Upper lobe of left lung (tissue), 6 donors: Measurements from ENCODE around the gene PCBD1. TPM values are rescaled to one million over a fixed set of nuclear protein-coding genes. Genes with fewer than 3 reads are reported as not detected.
A peak's percentile ranks its signal among the peaks of the same experiment; 100 is the strongest.

Experiments
- ATAC-seq, 2 donors: fragments of 200-7000 bp; cut with Tn5 transposase; one replicate each; pipeline ENCODE4 v1.9.1; 2022; ENCODE audit warnings: mild to moderate bottlenecking in 2 of 2, moderate library complexity in 2 of 2; ENCODE audit not compliant: low FRiP score in 2 of 2
- DNase-seq, 2 donors: peaks; one replicate each; pipeline ENCODE4 v3.0.0-alpha.2; 2019 to 2020
- H3K27ac ChIP-seq, 4 donors: fragments of 200-600 bp; sonication (generic); one replicate each; pipeline ENCODE4 v1.5.1; 2016 to 2019
- H3K27me3 ChIP-seq, 4 donors: fragments of 200-600 bp; sonication (generic); one replicate each; pipeline ENCODE4 v1.5.1; 2017 to 2019
- H3K36me3 ChIP-seq, 4 donors: fragments of 200-600 bp; sonication (generic); one replicate each; pipeline ENCODE4 v1.5.1; 2016 to 2019
- H3K4me1 ChIP-seq, 4 donors: fragments of 200-600 bp; sonication (generic); one replicate each; pipeline ENCODE4 v1.5.1; 2018 to 2019
- H3K4me3 ChIP-seq, 4 donors: fragments of 200-600 bp; sonication (generic); one replicate each; pipeline ENCODE4 v1.5.1; 2017 to 2019; ENCODE audit warnings: mild to moderate bottlenecking in 2 of 4, moderate library complexity in 1 of 4
- H3K9me3 ChIP-seq, 4 donors: fragments of 200-600 bp; sonication (generic); one replicate each; pipeline ENCODE4 v1.5.1; 2018 to 2019
- EP300 ChIP-seq, 4 donors: sonication (generic); formaldehyde crosslinking; IDR thresholded peaks; one replicate each; pipeline ENCODE4 v1.5.1; 2017; ENCODE audit warnings: antibody characterized with exemption in 4 of 4, control low read depth in 2 of 4
- POLR2A ChIP-seq, 4 donors: fragments of 450-650 bp; IDR thresholded peaks; one replicate each; pipeline ENCODE4 v1.5.1; 2016 to 2017; ENCODE audit warnings: antibody characterized with exemption in 4 of 4, mild to moderate bottlenecking in 2 of 4
- POLR2AphosphoS5 ChIP-seq, 2 donors: sonication (generic); formaldehyde crosslinking; IDR thresholded peaks; one replicate each; pipeline ENCODE4 v1.5.1; 2017; ENCODE audit warnings: antibody characterized with exemption in 2 of 2
- WGBS, 2 donors: methylation state at CpG; one replicate each; pipeline ENCODE4 v1.1.5; 2017 to 2018; 5-methylcytosine and 5-hydroxymethylcytosine counted together
- total RNA-seq, 6 donors: library from RNA; depleted of rRNA in 4 of 6; stranded (reverse); fragments of >200 nt in 4 of 6; gene quantifications; one replicate each; pipeline versions ENCODE4 v1.1.0 to v1.2.1, GENCODE V29; 2016 to 2021
- TF ChIP-seq, protein P1 (sequence below), 6 experiments: fragments of 450-650 bp in 4 of 6; fragments of 200-600 bp in 2 of 6; sonication (generic) in 2 of 6; IDR thresholded peaks; one replicate each; pipeline ENCODE4 v1.5.1; 2016 to 2019; ENCODE audit warnings: antibody characterized with exemption in 6 of 6
- donor health status: DM: no; HTN: no; CAD: no; lungs with moderate emphysema.
- donor health status: DM: no; HTN: yes; CAD: no; lungs with severe emphysema.

The PCBD1 gene
- total RNA-seq, 6 donors from 2014 or later: 40.9 to 99.1 (median 71.9) TPM

DNA sequence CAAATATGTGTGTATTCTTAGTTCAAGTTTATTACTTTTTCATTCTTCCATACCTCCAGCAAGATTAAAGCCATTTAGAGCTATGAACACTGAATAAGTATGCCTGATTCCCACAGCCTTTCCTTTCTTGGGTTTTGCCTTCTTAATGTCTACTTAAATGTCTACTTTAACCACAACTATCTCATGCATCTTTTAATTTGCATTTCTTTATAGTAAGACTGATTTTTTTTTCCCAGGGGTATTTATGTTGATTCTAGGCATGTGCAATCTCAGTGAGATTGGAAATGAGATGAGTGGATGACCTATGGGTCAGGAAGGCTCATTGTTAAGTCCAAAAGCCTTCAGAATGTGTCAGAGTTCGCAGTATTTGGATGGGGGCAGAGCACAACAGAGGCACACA is 3.6 kb downstream of the PCBD1 start:
- H3K36me3 ChIP-seq: peaks cover 7 to 40% (median 11%) of the 10 kb centered on the region in 4 donors
- H3K9me3 ChIP-seq: no peaks in the 10 kb centered on the region
- TF ChIP-seq POLR2AphosphoS5 (IDR thresholded peaks at IDR 0.05) (no peak), EP300 (IDR thresholded peaks at IDR 0.05) (no peak), POLR2A (IDR thresholded peaks at IDR 0.05) (no peak)
- TF ChIP-seq, protein P1, sequence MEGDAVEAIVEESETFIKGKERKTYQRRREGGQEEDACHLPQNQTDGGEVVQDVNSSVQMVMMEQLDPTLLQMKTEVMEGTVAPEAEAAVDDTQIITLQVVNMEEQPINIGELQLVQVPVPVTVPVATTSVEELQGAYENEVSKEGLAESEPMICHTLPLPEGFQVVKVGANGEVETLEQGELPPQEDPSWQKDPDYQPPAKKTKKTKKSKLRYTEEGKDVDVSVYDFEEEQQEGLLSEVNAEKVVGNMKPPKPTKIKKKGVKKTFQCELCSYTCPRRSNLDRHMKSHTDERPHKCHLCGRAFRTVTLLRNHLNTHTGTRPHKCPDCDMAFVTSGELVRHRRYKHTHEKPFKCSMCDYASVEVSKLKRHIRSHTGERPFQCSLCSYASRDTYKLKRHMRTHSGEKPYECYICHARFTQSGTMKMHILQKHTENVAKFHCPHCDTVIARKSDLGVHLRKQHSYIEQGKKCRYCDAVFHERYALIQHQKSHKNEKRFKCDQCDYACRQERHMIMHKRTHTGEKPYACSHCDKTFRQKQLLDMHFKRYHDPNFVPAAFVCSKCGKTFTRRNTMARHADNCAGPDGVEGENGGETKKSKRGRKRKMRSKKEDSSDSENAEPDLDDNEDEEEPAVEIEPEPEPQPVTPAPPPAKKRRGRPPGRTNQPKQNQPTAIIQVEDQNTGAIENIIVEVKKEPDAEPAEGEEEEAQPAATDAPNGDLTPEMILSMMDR (IDR thresholded peaks at IDR 0.05): no peak
- ATAC-seq: no peak
- WGBS, 2 donors: 93 to 100% methylated on average over 1 of the region's 1 CpG
- DNase-seq: no peak
- H3K27ac ChIP-seq: no peak overlapping the region
- H3K4me1 ChIP-seq: peaks cover 20 to 39% (median 27%) of the 10 kb centered on the region in 4 donors
- H3K27me3 ChIP-seq: no peaks in the 10 kb centered on the region
- no peak overlapping the region for H3K4me3 ChIP-seq

DNA sequence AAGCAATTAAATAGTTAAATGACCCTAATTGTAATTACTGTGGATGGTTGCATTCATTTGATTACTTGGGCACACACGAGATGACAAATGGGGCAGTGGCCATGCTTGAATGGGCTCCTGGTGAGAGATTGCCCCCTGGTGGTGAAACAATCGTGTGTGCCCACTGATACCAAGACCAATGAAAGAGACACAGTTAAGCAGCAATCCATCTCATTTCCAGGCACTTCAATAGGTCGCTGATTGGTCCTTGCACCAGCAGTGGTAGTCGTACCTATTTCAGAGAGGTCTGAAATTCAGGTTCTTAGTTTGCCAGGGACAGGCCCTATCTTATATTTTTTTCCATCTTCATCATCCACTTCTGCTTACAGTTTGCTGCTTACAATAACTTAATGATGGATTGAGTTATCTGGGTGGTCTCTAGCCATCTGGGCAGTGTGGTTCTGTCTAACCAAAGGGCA is 8.3 kb downstream of the PCBD1 start:
- no peaks in the 10 kb centered on the region for H3K27me3 ChIP-seq
- H3K9me3 ChIP-seq: no peaks in the 10 kb centered on the region
- H3K4me1 ChIP-seq: no peaks in the 10 kb centered on the region
- H3K27ac ChIP-seq: no peak overlapping the region
- peak in 1 of 2 donors; percentile 80 for DNase-seq
- no peak overlapping the region for H3K4me3 ChIP-seq
- peak; percentile 83 to 84 for ATAC-seq
- peaks cover 7 to 69% (median 26%) of the 10 kb centered on the region in 4 donors for H3K36me3 ChIP-seq
- WGBS, 2 donors: 1 to 6% methylated on average over 4 of the region's 4 CpGs
- no peak for TF ChIP-seq EP300 (IDR thresholded peaks at IDR 0.05)
- TF ChIP-seq, protein P1 (IDR thresholded peaks at IDR 0.05): peak; percentile 70 to 91 (median 88)

GRCh38 chr10:70879207-70879606 is 9.2 kb downstream of the PCBD1 start:
- peaks cover 7 to 67% (median 25%) of the 10 kb centered on the region in 4 donors for H3K36me3 ChIP-seq
- no peak for DNase-seq
- no peak for ATAC-seq
- no peaks in the 10 kb centered on the region for H3K4me1 ChIP-seq
- H3K9me3 ChIP-seq: no peaks in the 10 kb centered on the region
- no peak overlapping the region for H3K27ac ChIP-seq
- H3K4me3 ChIP-seq: no peak overlapping the region
- no peak for TF ChIP-seq POLR2A (IDR thresholded peaks at IDR 0.05)
- no peak for TF ChIP-seq POLR2AphosphoS5 (IDR thresholded peaks at IDR 0.05)
- TF ChIP-seq, protein P1 (IDR thresholded peaks at IDR 0.05): no peak
- no peak for TF ChIP-seq EP300 (IDR thresholded peaks at IDR 0.05)
- 64% methylated on average over 1 of the region's 1 CpG; no CpG with 5 or more reads in 1 of the 2 donors for WGBS, 2 donors
- H3K27me3 ChIP-seq: no peaks in the 10 kb centered on the region

DNA sequence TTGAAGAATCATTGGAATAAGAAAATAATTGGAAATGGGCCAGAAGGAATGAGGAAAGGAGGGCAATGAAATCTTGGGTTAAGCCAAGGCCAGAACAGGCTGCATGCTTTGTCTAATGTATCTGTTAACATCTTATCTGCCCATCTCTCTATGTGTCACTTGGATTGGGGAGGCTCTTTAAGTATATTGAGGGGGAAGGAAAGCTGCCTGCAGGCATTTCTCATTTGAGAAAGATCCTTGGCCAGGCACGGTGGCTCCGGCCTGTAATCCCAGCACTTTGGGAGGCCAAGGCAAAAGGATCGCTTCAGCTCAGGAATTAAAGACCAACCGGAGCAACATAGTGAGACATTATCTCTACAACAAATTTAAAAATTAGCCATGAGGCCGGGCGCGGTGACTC is 14.3 kb downstream of the PCBD1 start:
- ATAC-seq (no peak), DNase-seq (no peak)
- Histone ChIP-seq H3K36me3 (peaks cover 0 to 84% (median 34%) of the 10 kb centered on the region in 4 donors), H3K4me1 (no peaks in the 10 kb centered on the region), H3K4me3 (no peak overlapping the region), H3K27me3 (no peaks in the 10 kb centered on the region), H3K9me3 (no peaks in the 10 kb centered on the region), H3K27ac (no peak overlapping the region)
- WGBS, 2 donors: 80 to 87% methylated on average over 7 of the region's 7 CpGs
- no peak for TF ChIP-seq EP300 (IDR thresholded peaks at IDR 0.05)
- TF ChIP-seq, protein P1 (IDR thresholded peaks at IDR 0.05): no peak
- no peak for TF ChIP-seq POLR2A (IDR thresholded peaks at IDR 0.05)
- no peak for TF ChIP-seq POLR2AphosphoS5 (IDR thresholded peaks at IDR 0.05)

- peaks cover 0 to 69% (median 26%) of the 10 kb centered on the region in 4 donors for H3K36me3 ChIP-seq
- WGBS, 2 donors: 94 to 96% methylated on average over 7 of the region's 7 CpGs
- TF ChIP-seq POLR2AphosphoS5 (IDR thresholded peaks at IDR 0.05) (no peak), POLR2A (IDR thresholded peaks at IDR 0.05) (no peak), EP300 (IDR thresholded peaks at IDR 0.05) (no peak)
- TF ChIP-seq, protein P1 (IDR thresholded peaks at IDR 0.05): no peak
Measured at GRCh38 chr10:70872291-70872690, 16.1 kb downstream of the PCBD1 start.

More at GRCh38 chr10:70872291-70872690, 16.1 kb downstream of the PCBD1 start:
- ATAC-seq (no peak), DNase-seq (no peak)
- H3K4me1 ChIP-seq: no peaks in the 10 kb centered on the region
- H3K9me3 ChIP-seq: no peaks in the 10 kb centered on the region
- no peak overlapping the region for H3K4me3 ChIP-seq
- H3K27ac ChIP-seq: no peak overlapping the region
- no peaks in the 10 kb centered on the region for H3K27me3 ChIP-seq
